K562 (cell line): Measurements from ENCODE around the gene POLR3E. TPM values are rescaled to one million over a fixed set of nuclear protein-coding genes. Genes with fewer than 3 reads are reported as not detected.

Experiments
- FOSL1 ChIP-seq: fragments of 200-800 bp; sonication (Bioruptor generic); conservative IDR thresholded peaks from 2 replicates; pipeline ENCODE4 v1.6.1; 2016; ENCODE audit warnings: missing genetic modification characterization, missing compliant biosample characterization
- FOXP1 ChIP-seq: sonication (generic); formaldehyde crosslinking; IDR thresholded peaks from 2 replicates; pipeline ENCODE4 v1.8.0; 2022; ENCODE audit warnings: mild to moderate bottlenecking, missing genetic modification reagents
- GABPB1 ChIP-seq: sonication (generic); formaldehyde crosslinking; IDR thresholded peaks from 2 replicates; pipeline ENCODE4 v1.8.0; 2022; ENCODE audit warnings: mild to moderate bottlenecking, missing genetic modification reagents
- HIVEP1 ChIP-seq: fragments of 250-450 bp; sonication (Bioruptor Pico); IDR thresholded peaks from 2 replicates; pipeline ENCODE4 v1.4.0; 2020; ENCODE audit warnings: mild to moderate bottlenecking
- HNRNPH1 ChIP-seq: fragments of 200-400 bp; formaldehyde crosslinking; optimal IDR thresholded peaks from 2 replicates; pipeline ENCODE3; 2017; ENCODE audit warnings: low read depth, mild to moderate bottlenecking, low read length, moderate library complexity
- KLF10 ChIP-seq: fragments of 250-450 bp; sonication (Bioruptor Pico); IDR thresholded peaks from 2 replicates; pipeline ENCODE4 v1.6.1; 2021; ENCODE audit warnings: matching md5 sums
- RBBP5 ChIP-seq: fragments of 200-600 bp; sonication (generic); IDR thresholded peaks from 2 replicates; pipeline ENCODE4 v1.6.1; 2012; ENCODE audit warnings: borderline replicate concordance, mild to moderate bottlenecking, low read length, control low read depth, inconsistent platforms; ENCODE audit not compliant: insufficient read depth, poor library complexity, severe bottlenecking
- SMAD2 ChIP-seq: fragments of 150-350 bp; IDR thresholded peaks from 2 replicates; pipeline ENCODE4 v1.6.1; 2014; ENCODE audit warnings: low read depth, mild to moderate bottlenecking, low read length
- ZBED1 ChIP-seq: IDR thresholded peaks from 2 replicates; pipeline ENCODE4 v1.6.1; 2014
- ZBTB2 ChIP-seq: fragments of 450-650 bp; IDR thresholded peaks from 2 replicates; pipeline ENCODE4 v1.6.1; 2016; ENCODE audit warnings: antibody characterized with exemption
- ZNF324 ChIP-seq: fragments of 250-450 bp; sonication (Bioruptor Pico); IDR thresholded peaks from 2 replicates; pipeline ENCODE4 v1.4.0; 2020; ENCODE audit warnings: mild to moderate bottlenecking
- polyA plus RNA-seq, 8 experiments: library from polyadenylated mRNA; depleted of rRNA in 4 of 8; stranded (reverse) in 5 of 8; unstranded in 3 of 8; fragments of >200 nt; fragmentation: Nextera tagmentation in 2 of 8; fragmentation: Illumina TruSeq in 1 of 8; extraction: Ambion mirVana in 2 of 8; extraction: Trizol in 1 of 8; gene quantifications; 2 replicates each; pipeline versions ENCODE4 v1.2.1 to v1.2.3, GENCODE V29; 2011 to 2014; ENCODE audit warnings: inconsistent platforms in 1 of 8, missing spikeins in 1 of 8
- total RNA-seq, 7 experiments: library from RNA; depleted of rRNA in 6 of 7; stranded (reverse); fragments of >200 nt in 6 of 7; fragmentation: Illumina TruSeq in 2 of 7; extraction: Trizol in 2 of 7; gene quantifications; 2 replicates each; pipeline versions ENCODE4 v1.2.1 to v1.2.3, GENCODE V29; 2011 to 2021; ENCODE audit warnings: low replicate concordance in 1 of 7
- TF ChIP-seq, protein P1 (sequence below): fragments of 250-450 bp; sonication (Bioruptor Pico); IDR thresholded peaks from 2 replicates; pipeline ENCODE4 v1.9.0; 2021; ENCODE audit warnings: mild to moderate bottlenecking
- TF ChIP-seq, protein P2 (sequence below), 2 experiments: fragments of 450-650 bp in 1 of 2; sonication (generic) in 1 of 2; formaldehyde crosslinking in 1 of 2; IDR thresholded peaks; 2 replicates each; pipeline versions ENCODE4 v1.7.1 to v1.9.0; 2016 to 2022; ENCODE audit warnings: inconsistent platforms in 1 of 2, mild to moderate bottlenecking in 1 of 2, missing genetic modification reagents in 1 of 2
- TF ChIP-seq, protein P3 (sequence below): fragments of 250-450 bp; sonication (Bioruptor Pico); IDR thresholded peaks from 2 replicates; pipeline ENCODE4 v1.4.0; 2020; ENCODE audit warnings: mild to moderate bottlenecking, moderate library complexity, borderline replicate concordance

POLR3E gene
- total and polyA plus RNA-seq, 9 of the 15 experiments (the other 6 are each of a cell fraction or from before 2014, with no cell fraction given) = 17.7 to 151 (median 82.6) TPM

- TF ChIP-seq FOSL1 (tag) (peak; percentile 84), KLF10 (CRISPR knock-in tag) (no peak), HIVEP1 (CRISPR knock-in tag) (no peak), SMAD2 (no peak), RBBP5 (no peak), HNRNPH1 (no peak), ZBTB2 (no peak; the same call in 1 of the 2 replicates), ZBED1 (no peak), FOXP1 (CRISPR knock-in tag) (no peak), GABPB1 (CRISPR knock-in tag) (no peak), ZNF324 (no peak)
- TF ChIP-seq, protein P1, sequence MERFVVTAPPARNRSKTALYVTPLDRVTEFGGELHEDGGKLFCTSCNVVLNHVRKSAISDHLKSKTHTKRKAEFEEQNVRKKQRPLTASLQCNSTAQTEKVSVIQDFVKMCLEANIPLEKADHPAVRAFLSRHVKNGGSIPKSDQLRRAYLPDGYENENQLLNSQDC (CRISPR knock-in tag) = no peak
- TF ChIP-seq, protein P2, sequence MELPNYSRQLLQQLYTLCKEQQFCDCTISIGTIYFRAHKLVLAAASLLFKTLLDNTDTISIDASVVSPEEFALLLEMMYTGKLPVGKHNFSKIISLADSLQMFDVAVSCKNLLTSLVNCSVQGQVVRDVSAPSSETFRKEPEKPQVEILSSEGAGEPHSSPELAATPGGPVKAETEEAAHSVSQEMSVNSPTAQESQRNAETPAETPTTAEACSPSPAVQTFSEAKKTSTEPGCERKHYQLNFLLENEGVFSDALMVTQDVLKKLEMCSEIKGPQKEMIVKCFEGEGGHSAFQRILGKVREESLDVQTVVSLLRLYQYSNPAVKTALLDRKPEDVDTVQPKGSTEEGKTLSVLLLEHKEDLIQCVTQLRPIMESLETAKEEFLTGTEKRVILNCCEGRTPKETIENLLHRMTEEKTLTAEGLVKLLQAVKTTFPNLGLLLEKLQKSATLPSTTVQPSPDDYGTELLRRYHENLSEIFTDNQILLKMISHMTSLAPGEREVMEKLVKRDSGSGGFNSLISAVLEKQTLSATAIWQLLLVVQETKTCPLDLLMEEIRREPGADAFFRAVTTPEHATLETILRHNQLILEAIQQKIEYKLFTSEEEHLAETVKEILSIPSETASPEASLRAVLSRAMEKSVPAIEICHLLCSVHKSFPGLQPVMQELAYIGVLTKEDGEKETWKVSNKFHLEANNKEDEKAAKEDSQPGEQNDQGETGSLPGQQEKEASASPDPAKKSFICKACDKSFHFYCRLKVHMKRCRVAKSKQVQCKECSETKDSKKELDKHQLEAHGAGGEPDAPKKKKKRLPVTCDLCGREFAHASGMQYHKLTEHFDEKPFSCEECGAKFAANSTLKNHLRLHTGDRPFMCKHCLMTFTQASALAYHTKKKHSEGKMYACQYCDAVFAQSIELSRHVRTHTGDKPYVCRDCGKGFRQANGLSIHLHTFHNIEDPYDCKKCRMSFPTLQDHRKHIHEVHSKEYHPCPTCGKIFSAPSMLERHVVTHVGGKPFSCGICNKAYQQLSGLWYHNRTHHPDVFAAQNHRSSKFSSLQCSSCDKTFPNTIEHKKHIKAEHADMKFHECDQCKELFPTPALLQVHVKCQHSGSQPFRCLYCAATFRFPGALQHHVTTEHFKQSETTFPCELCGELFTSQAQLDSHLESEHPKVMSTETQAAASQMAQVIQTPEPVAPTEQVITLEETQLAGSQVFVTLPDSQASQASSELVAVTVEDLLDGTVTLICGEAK (IDR thresholded peaks at IDR 0.05) = no peak
- TF ChIP-seq, protein P2 (CRISPR knock-in tag; IDR thresholded peaks at IDR 0.05) = no peak
- TF ChIP-seq, protein P3, sequence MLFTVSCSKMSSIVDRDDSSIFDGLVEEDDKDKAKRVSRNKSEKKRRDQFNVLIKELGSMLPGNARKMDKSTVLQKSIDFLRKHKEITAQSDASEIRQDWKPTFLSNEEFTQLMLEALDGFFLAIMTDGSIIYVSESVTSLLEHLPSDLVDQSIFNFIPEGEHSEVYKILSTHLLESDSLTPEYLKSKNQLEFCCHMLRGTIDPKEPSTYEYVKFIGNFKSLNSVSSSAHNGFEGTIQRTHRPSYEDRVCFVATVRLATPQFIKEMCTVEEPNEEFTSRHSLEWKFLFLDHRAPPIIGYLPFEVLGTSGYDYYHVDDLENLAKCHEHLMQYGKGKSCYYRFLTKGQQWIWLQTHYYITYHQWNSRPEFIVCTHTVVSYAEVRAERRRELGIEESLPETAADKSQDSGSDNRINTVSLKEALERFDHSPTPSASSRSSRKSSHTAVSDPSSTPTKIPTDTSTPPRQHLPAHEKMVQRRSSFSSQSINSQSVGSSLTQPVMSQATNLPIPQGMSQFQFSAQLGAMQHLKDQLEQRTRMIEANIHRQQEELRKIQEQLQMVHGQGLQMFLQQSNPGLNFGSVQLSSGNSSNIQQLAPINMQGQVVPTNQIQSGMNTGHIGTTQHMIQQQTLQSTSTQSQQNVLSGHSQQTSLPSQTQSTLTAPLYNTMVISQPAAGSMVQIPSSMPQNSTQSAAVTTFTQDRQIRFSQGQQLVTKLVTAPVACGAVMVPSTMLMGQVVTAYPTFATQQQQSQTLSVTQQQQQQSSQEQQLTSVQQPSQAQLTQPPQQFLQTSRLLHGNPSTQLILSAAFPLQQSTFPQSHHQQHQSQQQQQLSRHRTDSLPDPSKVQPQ (CRISPR knock-in tag) = no peak
Measured at GRCh38 chr16:22282254-22282892, 14.8 kb upstream of the POLR3E start (continued).
